ENCODE measurements around the gene APC. TPM values are rescaled to one million over a fixed set of nuclear protein-coding genes. Genes with fewer than 3 reads are reported as not detected.
"Not testable (repeated sequence)": the region's sequence is repeated elsewhere in the genome, so short reads cannot be mapped to it uniquely, and the experiment has no call there.

The APC gene
- total and polyA plus RNA-seq, 2 of the 13 experiments (the other 11 are each of a cell fraction or from before 2014, with no cell fraction given), result 6.1 to 19.0 TPM

- no peak for TF ChIP-seq MLXIP (CRISPR knock-in tag; IDR thresholded peaks at IDR 0.05; ENCODE audit: borderline replicate concordance)
- TF ChIP-seq CREBL2 (CRISPR knock-in tag; IDR thresholded peaks at IDR 0.05; ENCODE audit: borderline replicate concordance), result no peak
- no peak for TF ChIP-seq GMEB1 (CRISPR knock-in tag; IDR thresholded peaks at IDR 0.05; ENCODE audit: borderline replicate concordance)
Measured at GRCh38 chr5:112711436-112711835, 26.2 kb upstream of the APC start (continued).

- H3K9ac ChIP-seq (ENCODE audit: insufficient read depth, low read depth, low read length), result no peak overlapping the region
- no peak for FAIRE-seq
- no peak for ATAC-seq
- no peaks in the 10 kb centered on the region for H4K20me1 ChIP-seq (ENCODE audit: insufficient read depth, low read length)
- in situ Hi-C loops (cut with HindIII; ENCODE audit: extremely low pct_ligation_motif_present, low pct_unique_long_range_greater_than_20kb) (no loop called here), intact Hi-C loops (cut with micrococcal nuclease; ENCODE audit: unreplicated experiment) (no loop called here)
- ChIA-PET CTCF (ENCODE audit: low intra/inter-chr PET ratio, low total read pairs) (no interaction called here), POLR2A (no interaction called here)
- no peak overlapping the region for H3K27ac ChIP-seq (ENCODE audit: extremely low read length, insufficient read depth, low read length)
- H3K9me3 ChIP-seq (ENCODE audit: low read length), result no peaks in the 10 kb centered on the region
- H3K27me3 ChIP-seq (ENCODE audit: control insufficient read depth in 1 of 2, insufficient read depth in 2 of 2, low read length in 2 of 2), result no peaks in the 10 kb centered on the region
- no peak overlapping the region for H3K4me2 ChIP-seq (ENCODE audit: low read depth, low read length)
- no peak overlapping the region for H2AFZ ChIP-seq (ENCODE audit: low read length)
- H3K4me3 ChIP-seq (replicated peaks in 1 of 3; ENCODE audit: insufficient read depth in 1 of 3, low read depth in 2 of 3, low read length in 3 of 3), result no peak overlapping the region
- DNase-seq (ENCODE audit: low spot score), result no peak
- no TSS peak for BruUV-seq (replicated peaks)
- TF ChIP-seq PBX2 (CRISPR knock-in tag; IDR thresholded peaks at IDR 0.05) (no peak), ZNF414 (CRISPR knock-in tag; IDR thresholded peaks at IDR 0.05) (no peak), PAX8 (CRISPR knock-in tag; IDR thresholded peaks at IDR 0.05; ENCODE audit: borderline replicate concordance) (no peak), ZNF674 (CRISPR knock-in tag; IDR thresholded peaks at IDR 0.05; ENCODE audit: low read depth) (no peak), SOX13 (IDR thresholded peaks at IDR 0.05) (no peak), SOX13 (CRISPR knock-in tag; conservative IDR thresholded peaks at IDR 0.05 in 1 of 2, IDR thresholded peaks at IDR 0.05 in 1 of 2) (no peak), ZSCAN12 (CRISPR knock-in tag; IDR thresholded peaks at IDR 0.05) (no peak)
- no peaks in the 10 kb centered on the region for H3K36me3 ChIP-seq (replicated peaks in 1 of 2; ENCODE audit: control insufficient read depth in 1 of 2, insufficient read depth in 2 of 2, low read length in 2 of 2)
- peaks cover 29% of the 10 kb centered on the region for H3K4me1 ChIP-seq (ENCODE audit: insufficient read depth, low read length)
- peaks cover 75% of the 10 kb centered on the region for H3K79me2 ChIP-seq (ENCODE audit: insufficient read depth, low read length)
- WGBS (ENCODE audit: low lambda C conversion rate), result over 99% methylated on average over 5 of the region's 5 CpGs
Measured at GRCh38 chr5:112713206-112713605, 24.5 kb upstream of the APC start.

GRCh38 chr5:112716895-112717294 lies 20.8 kb upstream of the APC start:
- POLR2A ChIA-PET, result not testable (repeated sequence)

More at GRCh38 chr5:112716895-112717294, 20.8 kb upstream of the APC start:
- ATAC-seq; H3K4me2 ChIP-seq (ENCODE audit: low read depth, low read length); H3K4me3 ChIP-seq (replicated peaks in 1 of 3; ENCODE audit: insufficient read depth in 1 of 3, low read depth in 2 of 3, low read length in 3 of 3); BruUV-seq (replicated peaks); H3K9me3 ChIP-seq (ENCODE audit: low read length); H3K27ac ChIP-seq (ENCODE audit: extremely low read length, insufficient read depth, low read length); H3K36me3 ChIP-seq (replicated peaks in 1 of 2; ENCODE audit: control insufficient read depth in 1 of 2, insufficient read depth in 2 of 2, low read length in 2 of 2); in situ Hi-C loops (cut with HindIII; ENCODE audit: extremely low pct_ligation_motif_present, low pct_unique_long_range_greater_than_20kb); CTCF ChIA-PET (ENCODE audit: low intra/inter-chr PET ratio, low total read pairs); DNase-seq (ENCODE audit: low spot score); H3K9ac ChIP-seq (ENCODE audit: insufficient read depth, low read depth, low read length); H3K27me3 ChIP-seq (ENCODE audit: control insufficient read depth in 1 of 2, insufficient read depth in 2 of 2, low read length in 2 of 2); H2AFZ ChIP-seq (ENCODE audit: low read length); FAIRE-seq; intact Hi-C loops (cut with micrococcal nuclease; ENCODE audit: unreplicated experiment); H4K20me1 ChIP-seq (ENCODE audit: insufficient read depth, low read length); H3K4me1 ChIP-seq (ENCODE audit: insufficient read depth, low read length): not testable (repeated sequence)
- WGBS (ENCODE audit: low lambda C conversion rate), result 95% methylated on average over 7 of the region's 7 CpGs
- H3K79me2 ChIP-seq (ENCODE audit: insufficient read depth, low read length), result peaks cover 53% of the 10 kb centered on the region
